Fibroblast of skin of right quadriceps (primary cell): ENCODE measurements around the gene OR1E2.
"Not testable (repeated sequence)": the region's sequence is repeated elsewhere in the genome, so short reads cannot be mapped to it uniquely, and the experiment has no call there.

Source experiments
- DNase-seq: peaks from one replicate; pipeline ENCODE4 v3.0.0-alpha.2; 2013

OR1E2 gene

GRCh38 chr17:3433741-3434140, at the start of gene OR1E2:
Gene OR1E2, minus strand, starts transcription at chr17:3433841. Its CDS starts 0 bp downstream, at chr17:3433841.
- DNase-seq: no peak

GRCh38 chr17:3482852-3483251, 49.2 kb upstream of the OR1E2 start:
- DNase-seq: no peak

- no peak for DNase-seq
Measured at GRCh38 chr17:3479988-3480387, 46.3 kb upstream of the OR1E2 start.

- DNase-seq: no peak
Measured at GRCh38 chr17:3475812-3476610, 42.4 kb upstream of the OR1E2 start, which contains the start of gene ASPA. Gene ASPA, plus strand, starts transcription at chr17:3475997. Its CDS starts 163 bp downstream, at chr17:3476160.

GRCh38 chr17:3475251-3475685, 41.6 kb upstream of the OR1E2 start:
- DNase-seq: no peak

GRCh38 chr17:3474212-3474611, 40.6 kb upstream of the OR1E2 start:
- no peak for DNase-seq

- DNase-seq: no peak
Measured at GRCh38 chr17:3472137-3472536, 38.5 kb upstream of the OR1E2 start.

GRCh38 chr17:3471599-3471998, 38.0 kb upstream of the OR1E2 start, which contains the start of gene SPATA22:
Gene SPATA22, minus strand, starts transcription at chr17:3471819. Its CDS starts 2,494 bp downstream, at chr17:3469325.
- no peak for DNase-seq

GRCh38 chr17:3469529-3469928, 35.9 kb upstream of the OR1E2 start:
- DNase-seq: no peak

- not testable (repeated sequence) for DNase-seq
Measured at GRCh38 chr17:3466355-3466754, 32.7 kb upstream of the OR1E2 start.

GRCh38 chr17:3448059-3448665, 14.5 kb upstream of the OR1E2 start:
- DNase-seq: no peak

- DNase-seq: no peak
Measured at GRCh38 chr17:3447625-3448024, 14.0 kb upstream of the OR1E2 start.

- DNase-seq: no peak
Measured at GRCh38 chr17:3440451-3440850, 6.8 kb upstream of the OR1E2 start.

GRCh38 chr17:3438368-3438767, 4.7 kb upstream of the OR1E2 start:
- no peak for DNase-seq

GRCh38 chr17:3433215-3433614, 426 bp downstream of the OR1E2 start:
- not testable (repeated sequence) for DNase-seq

GRCh38 chr17:3418222-3418621, 15.4 kb downstream of the OR1E2 start:
- no peak for DNase-seq

- DNase-seq: no peak
Measured at GRCh38 chr17:3415610-3416009, 18.0 kb downstream of the OR1E2 start.

GRCh38 chr17:3412216-3412615, 21.4 kb downstream of the OR1E2 start:
- not testable (repeated sequence) for DNase-seq

GRCh38 chr17:3411070-3411469, 22.6 kb downstream of the OR1E2 start, which contains the start of gene OR3A3:
Gene OR3A3, plus strand, starts transcription at chr17:3411370.
- no peak for DNase-seq

GRCh38 chr17:3403856-3404255, 29.8 kb downstream of the OR1E2 start:
- DNase-seq: not testable (repeated sequence)

GRCh38 chr17:3401786-3402185, 31.9 kb downstream of the OR1E2 start:
- DNase-seq: no peak

GRCh38 chr17:3400055-3400454, 33.6 kb downstream of the OR1E2 start:
- DNase-seq: no peak

- no peak for DNase-seq
Measured at GRCh38 chr17:3398310-3398709, 35.3 kb downstream of the OR1E2 start, which contains the start of gene OR1E1. Gene OR1E1, minus strand, starts transcription at chr17:3398410. Its CDS starts 0 bp downstream, at chr17:3398410.

GRCh38 chr17:3397801-3398200, 35.8 kb downstream of the OR1E2 start:
- DNase-seq: not testable (repeated sequence)
